HepG2 (cell line): ENCODE measurements around the gene B4GALT5. TPM values are rescaled to one million over a fixed set of nuclear protein-coding genes. Genes with fewer than 3 reads are reported as not detected.

Experiments
- ATAC-seq: fragments of 200-7000 bp; cut with Tn5 transposase; 3 replicates; pipeline ENCODE4 v1.9.1; 2020; ENCODE audit warnings: mild to moderate bottlenecking, moderate library complexity
- BruUV-seq: library from RNA; stranded (reverse); fragments of 400-500 nt; replicated peaks from 2 replicates; lab custom pipeline; 2021; lab: Mats Ljungman, UMichigan
- CTCF ChIA-PET: fragments of 300-600 bp; formaldehyde crosslinking; extraction: SDS; loops from one replicate; lab custom pipeline; 2021; ENCODE audit warnings: low total read pairs, inconsistent platforms, low intra/inter-chr PET ratio; lab: Yijun Ruan, JAX
- POLR2A ChIA-PET: fragments of 350-600 bp; sonication (Branson Sonifier 250); formaldehyde crosslinking; loops from one replicate; lab custom pipeline; 2020; ENCODE audit warnings: antibody characterized with exemption, inconsistent platforms; lab: Yijun Ruan, JAX
- DNase-seq: peaks from one replicate; pipeline ENCODE4 v3.0.0-alpha.2; 2015; ENCODE audit warnings: low spot score
- FAIRE-seq: peaks from 3 replicates; lab custom pipeline; 2011; peaks lifted over from hg19 to GRCh38; lab: Jason Lieb, UNC
- H2AFZ ChIP-seq: one replicate; pipeline ENCODE4 v1.6.1; 2011; ENCODE audit warnings: low read length, inconsistent platforms
- H3K27ac ChIP-seq: fragments of 300-600 bp; 3 replicates; pipeline ENCODE4 v1.8.0; 2011; ENCODE audit warnings: mixed run types, mild to moderate bottlenecking, mixed read lengths, low read length, inconsistent platforms; ENCODE audit not compliant: insufficient read depth; ENCODE audit errors: extremely low read length
- H3K27me3 ChIP-seq, 2 experiments: fragments of 200-600 bp in 1 of 2; 2 replicates in 1 of 2; 3 replicates in 1 of 2; pipeline versions ENCODE4 v1.6.0 to v1.8.0; 2011; ENCODE audit warnings: low read length in 2 of 2, mild to moderate bottlenecking in 2 of 2, moderate library complexity in 2 of 2, inconsistent platforms in 1 of 2; ENCODE audit not compliant: insufficient read depth in 2 of 2, control insufficient read depth in 1 of 2
- H3K36me3 ChIP-seq, 2 experiments: fragments of 200-600 bp in 1 of 2; replicated peaks in 1 of 2; 2 replicates in 1 of 2; 3 replicates in 1 of 2; pipeline versions ENCODE4 v1.5.1 to v1.8.0; 2011; ENCODE audit warnings: low read length in 2 of 2, inconsistent platforms in 1 of 2; ENCODE audit not compliant: insufficient read depth in 2 of 2, control insufficient read depth in 1 of 2
- H3K4me1 ChIP-seq: 2 replicates; pipeline ENCODE4 v1.5.1; 2012; ENCODE audit warnings: low read length, inconsistent platforms; ENCODE audit not compliant: insufficient read depth
- H3K4me2 ChIP-seq: 2 replicates; pipeline ENCODE4 v1.6.0; 2011; ENCODE audit warnings: low read depth, low read length, inconsistent platforms
- H3K4me3 ChIP-seq, 3 experiments: fragments of 200-600 bp in 1 of 3; sonication (generic), shearing (Covaris generic) in 1 of 3; replicated peaks in 1 of 3; 2 replicates each; pipeline ENCODE4 v1.5.1; 2011 to 2016; ENCODE audit warnings: low read length in 3 of 3, inconsistent platforms in 2 of 3, low read depth in 2 of 3, mild to moderate bottlenecking in 2 of 3, control low read depth in 1 of 3, mixed read lengths in 1 of 3; ENCODE audit not compliant: insufficient read depth in 1 of 3
- H3K79me2 ChIP-seq: one replicate; pipeline ENCODE4 v1.6.1; 2011; ENCODE audit warnings: low read length, inconsistent platforms; ENCODE audit not compliant: insufficient read depth
- H3K9ac ChIP-seq: 2 replicates; pipeline ENCODE4 v1.6.0; 2011; ENCODE audit warnings: mild to moderate bottlenecking, low read depth, low read length, inconsistent platforms; ENCODE audit not compliant: insufficient read depth
- H3K9me3 ChIP-seq: 2 replicates; pipeline ENCODE4 v1.5.1; 2012; ENCODE audit warnings: mild to moderate bottlenecking, low read length
- H4K20me1 ChIP-seq: 2 replicates; pipeline ENCODE4 v1.6.0; 2011; ENCODE audit warnings: inconsistent platforms, mild to moderate bottlenecking, low read length, moderate library complexity; ENCODE audit not compliant: insufficient read depth
- AGO2 ChIP-seq: fragments of 200-400 bp; formaldehyde crosslinking; optimal IDR thresholded peaks from 2 replicates; pipeline ENCODE3; 2017; ENCODE audit warnings: mild to moderate bottlenecking, low read depth, low read length, moderate library complexity
- CEBPG ChIP-seq: IDR thresholded peaks from 2 replicates; pipeline ENCODE4 v1.6.1; 2016
- CREB1 ChIP-seq, 2 experiments: fragments of 450-650 bp in 1 of 2; IDR thresholded peaks; 2 replicates each; pipeline ENCODE4 v1.6.1; 2016 to 2017; ENCODE audit warnings: control low read depth in 1 of 2, mild to moderate bottlenecking in 1 of 2, missing compliant biosample characterization in 1 of 2, missing genetic modification characterization in 1 of 2
- FLYWCH1 ChIP-seq: sonication (generic); formaldehyde crosslinking; IDR thresholded peaks from 2 replicates; pipeline ENCODE4 v1.8.1; 2023; ENCODE audit warnings: mild to moderate bottlenecking, missing genetic modification reagents
- FOXA3 ChIP-seq: IDR thresholded peaks from 2 replicates; pipeline ENCODE4 v1.6.1; 2016; ENCODE audit warnings: missing genetic modification reagents, missing compliant biosample characterization
- FOXC1 ChIP-seq: sonication (generic); formaldehyde crosslinking; IDR thresholded peaks from 2 replicates; pipeline ENCODE4 v1.8.0; 2022; ENCODE audit warnings: mild to moderate bottlenecking, missing genetic modification reagents, borderline replicate concordance
- GTF3A ChIP-seq: sonication (generic); formaldehyde crosslinking; conservative IDR thresholded peaks from 2 replicates; pipeline ENCODE4 v1.4.0; 2020; ENCODE audit warnings: mild to moderate bottlenecking, missing genetic modification reagents
- KLF12 ChIP-seq: sonication (generic); formaldehyde crosslinking; IDR thresholded peaks from 2 replicates; pipeline ENCODE4 v1.4.0; 2020; ENCODE audit warnings: missing genetic modification reagents, borderline replicate concordance
- MAF1 ChIP-seq: sonication (generic); formaldehyde crosslinking; IDR thresholded peaks from 2 replicates; pipeline ENCODE4 v1.5.0; 2020; ENCODE audit warnings: missing genetic modification reagents, borderline replicate concordance
- MEIS1 ChIP-seq: sonication (generic); formaldehyde crosslinking; IDR thresholded peaks from 2 replicates; pipeline ENCODE4 v1.9.0; 2021; ENCODE audit warnings: mild to moderate bottlenecking, missing genetic modification reagents, moderate library complexity, borderline replicate concordance
- NCOR1 ChIP-seq: fragments of 200-600 bp; sonication (generic); IDR thresholded peaks from 2 replicates; pipeline ENCODE4 v1.7.0; 2017; ENCODE audit warnings: antibody characterized with exemption, low read length, borderline replicate concordance
- POLR2G ChIP-seq: fragments of 200-400 bp; formaldehyde crosslinking; IDR thresholded peaks from 2 replicates; pipeline ENCODE4 v1.6.1; 2018; ENCODE audit warnings: mild to moderate bottlenecking, low read depth, low read length, moderate library complexity
- SIN3A ChIP-seq: IDR thresholded peaks from 2 replicates; pipeline ENCODE4 v1.6.1; 2011; ENCODE audit warnings: low read depth, mild to moderate bottlenecking, control low read depth, low read length, borderline replicate concordance
- SMAD9 ChIP-seq: sonication (generic); formaldehyde crosslinking; IDR thresholded peaks from 2 replicates; pipeline ENCODE4 v1.5.1; 2020; ENCODE audit warnings: mild to moderate bottlenecking, missing genetic modification reagents
- SP4 ChIP-seq: sonication (generic); formaldehyde crosslinking; IDR thresholded peaks from 2 replicates; pipeline ENCODE4 v1.8.1; 2023; ENCODE audit warnings: mild to moderate bottlenecking, missing genetic modification reagents
- SRSF4 ChIP-seq: fragments of 200-400 bp; formaldehyde crosslinking; IDR thresholded peaks from one replicate; pipeline ENCODE4 v1.6.1; 2018; ENCODE audit warnings: mild to moderate bottlenecking, low read depth, low read length, moderate library complexity; ENCODE audit not compliant: poor library complexity, severe bottlenecking
- TOPORS ChIP-seq: sonication (generic); formaldehyde crosslinking; IDR thresholded peaks from 2 replicates; pipeline ENCODE4 v1.8.0; 2023; ENCODE audit warnings: mild to moderate bottlenecking, missing genetic modification reagents
- ZKSCAN1 ChIP-seq: fragments of 150-350 bp; IDR thresholded peaks from 2 replicates; pipeline ENCODE4 v1.6.1; 2014; ENCODE audit warnings: low read length
- ZNF263 ChIP-seq: sonication (generic); formaldehyde crosslinking; IDR thresholded peaks from 2 replicates; pipeline ENCODE4 v1.4.0; 2020; ENCODE audit warnings: missing genetic modification reagents
- ZNF317 ChIP-seq: sonication (generic); formaldehyde crosslinking; IDR thresholded peaks from 2 replicates; pipeline ENCODE4 v1.5.0; 2020; ENCODE audit warnings: mild to moderate bottlenecking, missing genetic modification reagents
- ZNF337 ChIP-seq: sonication (generic); formaldehyde crosslinking; IDR thresholded peaks from 2 replicates; pipeline ENCODE4 v1.5.1; 2020; ENCODE audit warnings: missing genetic modification reagents, low read depth, mild to moderate bottlenecking, borderline replicate concordance
- ZNF547 ChIP-seq: sonication (generic); formaldehyde crosslinking; IDR thresholded peaks from 2 replicates; pipeline ENCODE4 v1.5.1; 2020; ENCODE audit warnings: mild to moderate bottlenecking, missing genetic modification reagents
- ZNF660 ChIP-seq: sonication (generic); formaldehyde crosslinking; IDR thresholded peaks from 2 replicates; pipeline ENCODE4 v1.5.1; 2020; ENCODE audit warnings: mild to moderate bottlenecking, low read depth, missing genetic modification reagents, borderline replicate concordance
- WGBS: methylation state at CpG from one replicate; pipeline ENCODE4 v1.1.6; 2017; ENCODE audit warnings: low lambda C conversion rate; 5-methylcytosine and 5-hydroxymethylcytosine counted together
- in situ Hi-C: cut with HindIII; loops from 2 replicates; pipeline ENCODE4 v1.10.0; 2017; ENCODE audit warnings: low pct_unique_long_range_greater_than_20kb; ENCODE audit not compliant: extremely low pct_ligation_motif_present
- intact Hi-C: fragments of 100-400 bp; cut with micrococcal nuclease; formaldehyde crosslinking; loops from one replicate; pipeline ENCODE4 v1.10.0; 2022; ENCODE audit not compliant: unreplicated experiment
- polyA plus RNA-seq, 8 experiments: library from polyadenylated mRNA; depleted of rRNA in 3 of 8; stranded (reverse) in 7 of 8; unstranded in 1 of 8; fragments of >200 nt; fragmentation: Illumina TruSeq in 4 of 8; extraction: Trizol in 4 of 8; gene quantifications; 2 replicates each; pipeline versions ENCODE4 v1.2.1 to v1.2.3, GENCODE V29; 2011 to 2016; ENCODE audit warnings: low read depth in 4 of 8, missing spikeins in 1 of 8, mixed read lengths in 1 of 8; ENCODE audit not compliant: insufficient read depth in 1 of 8
- total RNA-seq, 5 experiments: library from RNA; depleted of rRNA; stranded (reverse); fragments of >200 nt; fragmentation: Illumina TruSeq; extraction: Trizol; gene quantifications; 2 replicates each; pipeline ENCODE4 v1.2.3, GENCODE V29; 2016; ENCODE audit warnings: low read depth in 1 of 5
- TF ChIP-seq, protein P1 (sequence below), 2 experiments: fragments of 450-650 bp in 1 of 2; sonication (generic) in 1 of 2; formaldehyde crosslinking; IDR thresholded peaks; 2 replicates each; pipeline versions ENCODE4 v1.5.0 to v1.8.0; 2020 to 2022; ENCODE audit warnings: mild to moderate bottlenecking in 1 of 2, missing genetic modification reagents in 1 of 2

The B4GALT5 gene
- total and polyA plus RNA-seq, 2 of the 13 experiments (the other 11 are each of a cell fraction or from before 2014, with no cell fraction given): 27.3 to 30.9 TPM

DNA sequence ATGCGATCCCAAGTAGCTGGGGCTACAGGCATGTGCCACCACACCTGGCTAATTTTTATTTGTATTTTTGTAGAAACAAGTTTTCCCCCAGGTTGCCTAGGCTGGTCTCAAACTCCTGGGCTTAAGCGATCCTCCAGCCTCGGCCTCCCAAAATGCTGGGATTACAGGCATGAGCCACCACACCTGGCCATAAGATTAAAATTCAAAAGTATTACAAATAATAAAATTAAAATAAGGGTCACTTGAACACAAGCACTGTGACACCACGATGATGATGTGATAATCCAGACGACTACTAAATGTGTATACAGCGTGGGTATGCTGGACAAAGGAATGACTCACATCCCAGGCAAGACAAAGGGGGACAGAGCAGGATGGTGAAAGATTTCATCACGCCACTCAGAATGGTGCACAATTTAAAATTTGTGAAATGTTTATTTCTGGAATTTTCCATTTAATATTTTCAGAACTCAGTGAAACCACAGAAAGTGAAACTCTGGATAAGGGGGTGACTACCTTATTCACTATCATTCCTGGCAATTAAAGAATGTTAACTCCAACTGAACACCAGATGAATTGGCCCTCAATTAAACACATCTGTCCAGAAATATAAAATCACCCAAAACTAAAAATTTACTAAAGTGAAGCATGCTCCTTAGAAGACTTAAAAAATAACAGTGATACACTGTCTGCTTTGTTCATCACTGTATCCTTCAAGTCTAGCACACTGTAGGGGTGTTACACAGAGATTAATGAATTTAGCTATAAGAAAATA lies 13.1 kb downstream of the B4GALT5 start (continued):
- TF ChIP-seq CREB1 (IDR thresholded peaks at IDR 0.05): peak; percentile 44
- no peak for TF ChIP-seq CREB1 (CRISPR knock-in tag; IDR thresholded peaks at IDR 0.05)
- peak; percentile 60 for TF ChIP-seq CEBPG (CRISPR knock-in tag)
- peak; percentile 40; the same call in 1 of the 2 replicates for TF ChIP-seq FOXA3 (CRISPR knock-in tag)
- no peak for TF ChIP-seq NCOR1
- no peak for TF ChIP-seq ZNF317 (CRISPR knock-in tag)
- TF ChIP-seq KLF12 (CRISPR knock-in tag): no peak
- no peak for TF ChIP-seq GTF3A (CRISPR knock-in tag)
- TF ChIP-seq FOXC1 (CRISPR knock-in tag): no peak
- TF ChIP-seq SRSF4: no peak
- TF ChIP-seq ZNF547 (CRISPR knock-in tag): no peak
- TF ChIP-seq ZNF660 (CRISPR knock-in tag): no peak

DNA sequence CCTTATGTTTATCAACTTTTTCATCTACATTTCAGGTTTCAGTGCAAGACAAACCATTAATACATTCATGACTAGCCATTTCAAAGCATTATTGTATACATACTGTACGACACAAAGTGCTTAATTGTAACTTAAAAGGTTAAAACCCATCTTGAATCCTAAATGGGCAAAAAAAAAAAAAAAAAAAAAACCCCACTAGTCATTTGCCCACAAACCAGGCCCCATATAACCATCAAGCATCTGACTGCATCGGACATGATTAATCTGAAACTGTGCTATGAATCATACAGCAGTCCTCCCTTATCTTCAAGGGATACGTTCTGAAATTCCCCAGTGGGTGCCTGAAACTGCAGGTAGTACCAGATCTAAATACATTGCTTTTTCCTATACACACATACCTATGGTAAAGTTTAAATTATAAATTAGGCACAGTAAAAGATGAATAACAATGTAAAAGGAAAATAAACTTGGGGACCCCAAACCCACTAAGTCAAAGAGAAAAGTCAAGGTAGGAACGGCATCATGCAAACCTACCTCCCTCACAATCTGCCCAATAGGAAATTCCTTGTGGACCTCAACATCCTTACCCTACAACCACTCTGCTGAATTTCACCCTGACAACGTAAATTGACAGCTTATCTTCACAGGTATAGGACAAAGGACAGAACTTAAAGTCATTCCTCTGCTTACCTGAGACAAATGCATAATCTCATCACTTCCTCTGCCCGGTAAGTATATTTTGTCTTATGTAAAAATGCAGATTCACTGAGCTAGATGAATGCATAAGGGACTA lies 14.3 kb downstream of the B4GALT5 start:
- FAIRE-seq: no peak
- Histone ChIP-seq H3K4me3 (no peak overlapping the region), H3K27me3 (no peaks in the 10 kb centered on the region), H3K4me2 (no peak overlapping the region), H3K9me3 (no peaks in the 10 kb centered on the region), H3K27ac (no peak overlapping the region), H3K9ac (no peak overlapping the region), H4K20me1 (peaks cover 15% of the 10 kb centered on the region), H3K79me2 (peaks cover 98% of the 10 kb centered on the region), H3K36me3 (no peaks in the 10 kb centered on the region; a peak in 2 of 5 replicates), H2AFZ (no peak overlapping the region), H3K4me1 (peaks cover 78% of the 10 kb centered on the region)
- POLR2A ChIA-PET: no interaction called here
- ATAC-seq: no peak
- BruUV-seq: no TSS peak
- in situ Hi-C loops (no loop called here), intact Hi-C loops (no loop called here)
- WGBS: 87% methylated on average over 6 of the region's 6 CpGs
- CTCF ChIA-PET: no interaction called here
- no peak for DNase-seq
- TF ChIP-seq SIN3A: no peak
- TF ChIP-seq MEIS1 (CRISPR knock-in tag): no peak
- TF ChIP-seq, protein P1, sequence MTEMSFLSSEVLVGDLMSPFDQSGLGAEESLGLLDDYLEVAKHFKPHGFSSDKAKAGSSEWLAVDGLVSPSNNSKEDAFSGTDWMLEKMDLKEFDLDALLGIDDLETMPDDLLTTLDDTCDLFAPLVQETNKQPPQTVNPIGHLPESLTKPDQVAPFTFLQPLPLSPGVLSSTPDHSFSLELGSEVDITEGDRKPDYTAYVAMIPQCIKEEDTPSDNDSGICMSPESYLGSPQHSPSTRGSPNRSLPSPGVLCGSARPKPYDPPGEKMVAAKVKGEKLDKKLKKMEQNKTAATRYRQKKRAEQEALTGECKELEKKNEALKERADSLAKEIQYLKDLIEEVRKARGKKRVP (CRISPR knock-in tag; IDR thresholded peaks at IDR 0.05): no peak
- no peak for TF ChIP-seq SMAD9 (CRISPR knock-in tag)
- no peak for TF ChIP-seq SP4 (CRISPR knock-in tag)
- TF ChIP-seq ZNF263: no peak
- no peak for TF ChIP-seq FLYWCH1 (CRISPR knock-in tag)
- TF ChIP-seq MAF1: no peak
- no peak for TF ChIP-seq ZKSCAN1
- no peak for TF ChIP-seq POLR2G
- no peak for TF ChIP-seq ZNF337
- TF ChIP-seq AGO2: no peak
- TF ChIP-seq TOPORS (CRISPR knock-in tag): no peak
